Neuronal stem cell (in vitro differentiated cells): Measurements from ENCODE around the gene TMCC3.

Experiments used
- DNase-seq: peaks from one replicate; pipeline ENCODE4 v3.0.0-alpha.2; 2013; ENCODE audit warnings: low spot score
- H2AFZ ChIP-seq: one replicate; pipeline ENCODE4 v1.6.1; 2013; ENCODE audit warnings: mild to moderate bottlenecking, low read length, inconsistent platforms
- H2AK5ac ChIP-seq: 2 replicates; pipeline ENCODE4 v1.6.1; 2013; ENCODE audit warnings: low read depth, mild to moderate bottlenecking, inconsistent platforms, low read length, moderate library complexity, mixed read lengths
- H2BK120ac ChIP-seq: 2 replicates; pipeline ENCODE4 v1.6.1; 2013; ENCODE audit warnings: low read depth, mild to moderate bottlenecking, inconsistent platforms, low read length, moderate library complexity, mixed read lengths
- H2BK12ac ChIP-seq: one replicate; pipeline ENCODE4 v1.6.1; 2013; ENCODE audit warnings: low read length, inconsistent platforms
- H2BK15ac ChIP-seq: 2 replicates; pipeline ENCODE4 v1.6.1; 2013; ENCODE audit warnings: mild to moderate bottlenecking, low read length, inconsistent platforms, mixed read lengths
- H2BK5ac ChIP-seq: one replicate; pipeline ENCODE4 v1.6.1; 2013; ENCODE audit warnings: inconsistent platforms, mild to moderate bottlenecking, low read length, moderate library complexity
- H3K14ac ChIP-seq: one replicate; pipeline ENCODE4 v1.6.1; 2013; ENCODE audit warnings: low read length, inconsistent platforms
- H3K18ac ChIP-seq: 2 replicates; pipeline ENCODE4 v1.6.1; 2013; ENCODE audit warnings: low read length, inconsistent platforms
- H3K23ac ChIP-seq: 2 replicates; pipeline ENCODE4 v1.6.1; 2013; ENCODE audit warnings: low read depth, mild to moderate bottlenecking, mixed read lengths, low read length, inconsistent platforms; ENCODE audit not compliant: poor library complexity
- H3K27ac ChIP-seq: replicated peaks from 3 replicates; pipeline ENCODE4 v1.5.1; 2013; ENCODE audit warnings: low read length, inconsistent platforms
- H3K27me3 ChIP-seq, 3 experiments: 2 replicates each; pipeline ENCODE4 v1.6.1; 2013; ENCODE audit warnings: low read length in 3 of 3, mild to moderate bottlenecking in 2 of 3, inconsistent platforms in 1 of 3, low read depth in 1 of 3, mixed read lengths in 1 of 3, moderate library complexity in 1 of 3; ENCODE audit not compliant: control insufficient read depth in 3 of 3, insufficient read depth in 3 of 3
- H3K36me3 ChIP-seq, 2 donors: replicated peaks in 1 of 2; 2 replicates each; pipeline ENCODE4 v1.6.1; 2013; ENCODE audit warnings: low read length in 2 of 2; ENCODE audit not compliant: control insufficient read depth in 2 of 2, insufficient read depth in 2 of 2
- H3K4ac ChIP-seq: 2 replicates; pipeline ENCODE4 v1.6.1; 2013; ENCODE audit warnings: inconsistent platforms, mild to moderate bottlenecking, low read length, moderate library complexity
- H3K4me1 ChIP-seq, 2 donors: 1 replicate in 1 of 2; 2 replicates in 1 of 2; pipeline ENCODE4 v1.6.1; 2013; ENCODE audit warnings: low read length in 2 of 2, low read depth in 1 of 2; ENCODE audit not compliant: control insufficient read depth in 2 of 2, insufficient read depth in 1 of 2
- H3K4me2 ChIP-seq: one replicate; pipeline ENCODE4 v1.6.1; 2013; ENCODE audit warnings: mild to moderate bottlenecking, low read length, inconsistent platforms; ENCODE audit not compliant: insufficient read depth, poor library complexity, severe bottlenecking
- H3K4me3 ChIP-seq, 2 donors: 2 replicates each; pipeline ENCODE4 v1.5.1; 2013; ENCODE audit warnings: low read length in 2 of 2, mild to moderate bottlenecking in 2 of 2, inconsistent platforms in 1 of 2, moderate library complexity in 1 of 2
- H3K79me1 ChIP-seq: one replicate; pipeline ENCODE4 v1.6.1; 2013; ENCODE audit warnings: low read depth, mild to moderate bottlenecking, inconsistent platforms, low read length, moderate library complexity
- H3K9ac ChIP-seq: one replicate; pipeline ENCODE4 v1.6.1; 2013; ENCODE audit warnings: mild to moderate bottlenecking, low read depth, low read length, inconsistent platforms; ENCODE audit not compliant: poor library complexity
- H3K9me3 ChIP-seq, 2 donors: replicated peaks in 1 of 2; 2 replicates each; pipeline versions ENCODE3 to v1.6.1; 2013; ENCODE audit warnings: low read length in 2 of 2, mild to moderate bottlenecking in 2 of 2, inconsistent platforms in 1 of 2, low read depth in 1 of 2, mixed read lengths in 1 of 2, moderate library complexity in 1 of 2; ENCODE audit not compliant: control insufficient read depth in 2 of 2, insufficient read depth in 1 of 2
- H4K8ac ChIP-seq: one replicate; pipeline ENCODE4 v1.6.1; 2013; ENCODE audit warnings: low read depth, mild to moderate bottlenecking, inconsistent platforms, low read length, moderate library complexity
- H4K91ac ChIP-seq: one replicate; pipeline ENCODE4 v1.6.1; 2013; ENCODE audit warnings: low read length, low read depth, mild to moderate bottlenecking, inconsistent platforms; ENCODE audit not compliant: poor library complexity
- WGBS, 2 donors: extraction: QIAGEN DNeasy Blood & Tissue Kit; methylation state at CpG; one replicate each; pipeline ENCODE4 v1.1.7; 2013; ENCODE audit warnings: missing lambda C conversion rate in 2 of 2, mixed read lengths in 1 of 2; ENCODE audit not compliant: insufficient read length in 2 of 2, insufficient replicate concordance in 1 of 2; ENCODE audit errors: extremely low coverage in 2 of 2; 5-methylcytosine and 5-hydroxymethylcytosine counted together

The TMCC3 gene

DNA sequence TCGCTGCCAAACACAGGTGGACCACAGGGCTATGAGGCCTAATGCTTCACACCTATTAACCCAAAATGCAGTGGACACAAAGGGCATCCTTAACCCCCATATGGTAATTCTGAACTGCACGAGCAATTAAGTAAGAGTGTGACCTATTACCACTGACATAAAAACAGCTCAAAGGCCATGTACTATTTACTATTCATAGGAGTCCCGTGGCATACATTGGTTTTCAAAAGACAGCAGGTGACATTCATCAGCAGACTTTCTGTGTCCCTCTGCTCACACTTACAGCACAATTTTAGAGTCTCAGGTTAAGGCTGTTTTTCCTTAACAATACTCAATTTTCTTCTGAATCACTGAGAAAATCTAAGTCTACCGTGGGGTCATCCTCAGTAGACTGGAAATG is 23.1 kb upstream of the TMCC3 start:
- no peaks in the 10 kb centered on the region for H3K36me3 ChIP-seq
- no peaks in the 10 kb centered on the region for H3K9me3 ChIP-seq
- H2BK120ac ChIP-seq: no peak overlapping the region
- H2BK5ac ChIP-seq: no peak overlapping the region
- no peak overlapping the region for H3K4ac ChIP-seq
- no peak overlapping the region for H3K18ac ChIP-seq
- H3K23ac ChIP-seq: no peak overlapping the region
- peaks cover 0 to 3% of the 10 kb centered on the region in 2 donors for H3K4me1 ChIP-seq
- WGBS, 2 donors: no CpG with 5 or more reads among the region's 4 CpGs
- H3K9ac ChIP-seq: no peak overlapping the region
- no peak overlapping the region for H3K4me2 ChIP-seq
- no peaks in the 10 kb centered on the region for H3K27me3 ChIP-seq
- H4K91ac ChIP-seq: no peak overlapping the region
- no peak overlapping the region for H2BK15ac ChIP-seq
- no peak overlapping the region for H2BK12ac ChIP-seq
- H3K79me1 ChIP-seq: no peaks in the 10 kb centered on the region
- no peak overlapping the region for H3K4me3 ChIP-seq
- H3K27ac ChIP-seq: no peak overlapping the region
- DNase-seq: no peak
- no peak overlapping the region for H2AK5ac ChIP-seq
- H3K14ac ChIP-seq: no peak overlapping the region
- H2AFZ ChIP-seq: no peak overlapping the region
- no peak overlapping the region for H4K8ac ChIP-seq

DNA sequence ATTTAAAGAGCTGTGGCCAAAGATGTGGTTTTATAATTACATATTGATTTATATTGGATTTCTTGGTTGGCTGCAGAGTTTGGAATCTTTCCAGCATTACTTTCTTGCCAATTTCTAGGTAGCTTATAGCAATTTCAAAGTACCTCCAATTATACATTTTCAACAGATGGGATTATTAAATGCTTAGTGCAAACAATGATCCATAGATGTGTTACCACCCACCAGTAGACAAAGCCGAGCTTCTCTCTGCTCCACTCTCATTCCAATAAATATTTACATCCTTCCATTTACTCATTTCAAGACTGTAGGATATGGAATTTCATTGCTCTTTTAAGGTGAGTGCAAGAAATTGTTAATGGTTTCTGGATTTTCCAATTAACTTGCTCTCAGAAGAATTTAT is 21.6 kb upstream of the TMCC3 start:
- H2BK5ac ChIP-seq: no peak overlapping the region
- peaks cover 0 to 3% of the 10 kb centered on the region in 2 donors for H3K4me1 ChIP-seq
- WGBS, 2 donors: no CpG with 5 or more reads among the region's 1 CpG
- H3K18ac ChIP-seq: no peak overlapping the region
- H2BK120ac ChIP-seq: no peak overlapping the region
- DNase-seq: no peak
- H2AK5ac ChIP-seq: no peak overlapping the region
- no peak overlapping the region for H3K27ac ChIP-seq
- no peak overlapping the region for H3K4me2 ChIP-seq
- H3K9me3 ChIP-seq: no peaks in the 10 kb centered on the region
- no peaks in the 10 kb centered on the region for H3K79me1 ChIP-seq
- H3K27me3 ChIP-seq: no peaks in the 10 kb centered on the region
- no peak overlapping the region for H2BK15ac ChIP-seq
- H3K4ac ChIP-seq: no peak overlapping the region
- no peak overlapping the region for H3K4me3 ChIP-seq
- H4K91ac ChIP-seq: no peak overlapping the region
- H2AFZ ChIP-seq: no peak overlapping the region
- H2BK12ac ChIP-seq: no peak overlapping the region
- no peak overlapping the region for H3K9ac ChIP-seq
- H3K23ac ChIP-seq: no peak overlapping the region
- no peak overlapping the region for H4K8ac ChIP-seq
- H3K36me3 ChIP-seq: no peaks in the 10 kb centered on the region
- no peak overlapping the region for H3K14ac ChIP-seq

DNA sequence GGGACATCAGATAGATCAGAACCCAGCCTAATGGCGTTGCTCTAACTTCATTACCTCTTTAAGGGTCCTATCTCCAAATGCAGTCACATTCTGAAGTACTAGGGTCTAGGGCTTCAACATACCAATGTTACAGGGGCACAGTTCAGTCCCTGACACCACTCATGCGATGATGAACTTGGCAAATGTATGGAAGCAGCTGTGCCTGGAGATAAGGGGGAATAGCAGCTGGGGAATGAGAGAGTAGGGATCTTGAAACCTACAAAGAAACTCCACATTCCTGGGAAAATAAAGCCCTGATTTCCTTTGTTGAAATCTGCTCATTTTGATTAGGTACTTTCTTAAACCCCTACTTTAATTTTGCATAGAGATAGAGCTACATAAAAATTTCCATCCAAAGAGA is 20.5 kb upstream of the TMCC3 start:
- Histone ChIP-seq H3K23ac (no peak overlapping the region), H3K4me2 (no peak overlapping the region), H3K27ac (no peak overlapping the region), H2BK15ac (no peak overlapping the region), H3K18ac (no peak overlapping the region), H4K8ac (no peak overlapping the region), H3K4ac (no peak overlapping the region), H3K14ac (no peak overlapping the region), H3K36me3 (no peaks in the 10 kb centered on the region), H3K4me3 (no peak overlapping the region), H3K9ac (no peak overlapping the region), H2BK12ac (no peak overlapping the region), H2AFZ (no peak overlapping the region), H3K27me3 (no peaks in the 10 kb centered on the region), H4K91ac (no peak overlapping the region), H3K4me1 (peaks cover 0 to 3% of the 10 kb centered on the region in 2 donors), H2AK5ac (no peak overlapping the region), H2BK120ac (no peak overlapping the region), H3K9me3 (no peaks in the 10 kb centered on the region), H3K79me1 (no peaks in the 10 kb centered on the region), H2BK5ac (no peak overlapping the region)
- no CpG with 5 or more reads among the region's 2 CpGs for WGBS, 2 donors
- no peak for DNase-seq

GRCh38 chr12:94670075-94670474 is 19.7 kb upstream of the TMCC3 start:
- H2BK12ac ChIP-seq: no peak overlapping the region
- no peak overlapping the region for H2BK5ac ChIP-seq
- H3K4ac ChIP-seq: no peak overlapping the region
- no peak overlapping the region for H3K27ac ChIP-seq
- H3K79me1 ChIP-seq: no peaks in the 10 kb centered on the region
- no peak overlapping the region for H2BK15ac ChIP-seq
- H3K14ac ChIP-seq: no peak overlapping the region
- no peak overlapping the region for H3K9ac ChIP-seq
- no peaks in the 10 kb centered on the region for H3K27me3 ChIP-seq
- no peak overlapping the region for H3K4me2 ChIP-seq
- H2AK5ac ChIP-seq: no peak overlapping the region
- no peaks in the 10 kb centered on the region for H3K36me3 ChIP-seq
- H4K91ac ChIP-seq: no peak overlapping the region
- H2AFZ ChIP-seq: no peak overlapping the region
- H4K8ac ChIP-seq: no peak overlapping the region
- DNase-seq: no peak
- H3K4me3 ChIP-seq: no peak overlapping the region
- no peaks in the 10 kb centered on the region for H3K9me3 ChIP-seq
- H3K23ac ChIP-seq: no peak overlapping the region
- WGBS, 2 donors: no CpG with 5 or more reads among the region's 6 CpGs
- no peak overlapping the region for H3K18ac ChIP-seq
- H3K4me1 ChIP-seq: peaks cover 0 to 3% of the 10 kb centered on the region in 2 donors
- H2BK120ac ChIP-seq: no peak overlapping the region
